Ovary (tissue), 9 donors: ENCODE results near the gene TNFSF13. TPM values are rescaled to one million over a fixed set of nuclear protein-coding genes. Genes with fewer than 3 reads are reported as not detected.

Source experiments
- DNase-seq, 5 donors: peaks; one replicate each; pipeline ENCODE4 v3.0.0-alpha.2; 2019 to 2020
- H3K27ac ChIP-seq, 2 donors: fragments of 200-600 bp; one replicate each; pipeline versions ENCODE4 v1.5.1 to v1.8.0; 2019 to 2022
- H3K27me3 ChIP-seq: fragments of 200-600 bp; one replicate; pipeline ENCODE4 v1.8.0; 2022
- H3K36me3 ChIP-seq: fragments of 200-600 bp; sonication (generic); one replicate; pipeline ENCODE4 v1.5.1; 2019
- H3K4me1 ChIP-seq: one replicate; pipeline ENCODE4 v1.8.1; 2013; ENCODE audit warnings: mild to moderate bottlenecking, moderate library complexity; ENCODE audit not compliant: insufficient read depth
- H3K4me3 ChIP-seq: fragments of 200-600 bp; sonication (generic); one replicate; pipeline ENCODE4 v1.5.1; 2017
- H3K9me3 ChIP-seq, 2 donors: fragments of 200-600 bp in 1 of 2; sonication (generic) in 1 of 2; one replicate each; pipeline versions ENCODE4 v1.5.1 to v1.8.1; 2013 to 2019; ENCODE audit warnings: mild to moderate bottlenecking in 1 of 2, moderate library complexity in 1 of 2
- CTCF ChIP-seq, 3 donors: fragments of 450-650 bp in 2 of 3; fragments of 200-600 bp in 1 of 3; IDR thresholded peaks; one replicate each; pipeline versions ENCODE4 v1.5.1 to v1.8.0; 2016 to 2022; ENCODE audit warnings: antibody characterized with exemption in 3 of 3, mild to moderate bottlenecking in 1 of 3
- EP300 ChIP-seq: sonication (generic); formaldehyde crosslinking; IDR thresholded peaks from one replicate; pipeline ENCODE4 v1.6.1; 2017; ENCODE audit warnings: antibody characterized with exemption
- POLR2A ChIP-seq: fragments of 450-650 bp; IDR thresholded peaks from one replicate; pipeline ENCODE4 v1.6.1; 2017; ENCODE audit warnings: antibody characterized with exemption, mild to moderate bottlenecking, moderate library complexity
- WGBS, 3 donors: extraction: QIAGEN DNeasy Blood & Tissue Kit in 1 of 3; methylation state at CpG; one replicate each; pipeline versions ENCODE4 v1.1.5 to v1.1.7; 2013 to 2017; 5-methylcytosine and 5-hydroxymethylcytosine counted together
- intact Hi-C, 4 donors: fragments of 100-400 bp; cut with DNase I; formaldehyde crosslinking; loops; one replicate each; pipeline versions ENCODE4 v1.11.0 to v1.15.1; 2022 to 2023
- polyA plus RNA-seq, 2 donors: library from polyadenylated mRNA; stranded (reverse); fragments of 200-250 nt in 1 of 2; fragments of 350-450 nt in 1 of 2; fragmentation: Illumina TruSeq in 1 of 2; extraction: RNeasy Lipid Tissue Mini Kit (QIAGEN cat#74804) in 1 of 2; gene quantifications; one replicate each; pipeline ENCODE4 v1.2.3, GENCODE V29; 2013 to 2014
- total RNA-seq, 7 donors: library from RNA; depleted of rRNA in 2 of 7; stranded (reverse); fragments of >200 nt in 2 of 7; fragmentation: NEBNext Ultra II Directional in 3 of 7; extraction: Animal tissue kit (Norgen Biotek cat#: 25700) in 3 of 7; gene quantifications; one replicate each; pipeline versions ENCODE4 v1.1.0 to v1.2.4, GENCODE V29; 2016 to 2023
- donor health status: DM: no; HTN: no; CAD: no; lungs with moderate emphysema.
- donor health status: DM: no; HTN: no; CAD: no.
- donor health status: Bipolar disorder and iron deficiency.
- donor health status: DM: yes; HTN: yes; CAD: no.
- donor health status: DM: no; HTN: no; CAD: no.
- donor health status: DM: yes; HTN: yes; CAD: no.

The TNFSF13 gene
- total and polyA plus RNA-seq, 9 donors = 10.4 to 38.8 (median 21.7) TPM

GRCh38 chr17:7523033-7523432 lies 35.5 kb upstream of the TNFSF13 start:
- Histone ChIP-seq H3K36me3 (no peaks in the 10 kb centered on the region), H3K27ac (no peak overlapping the region), H3K27me3 (no peaks in the 10 kb centered on the region), H3K4me3 (no peak overlapping the region), H3K9me3 (no peaks in the 10 kb centered on the region), H3K4me1 (no peaks in the 10 kb centered on the region)
- 44 to 56% (median 52%) methylated on average over 10 of the region's 10 CpGs for WGBS, 3 donors
- TF ChIP-seq CTCF (IDR thresholded peaks at IDR 0.05) (no peak), EP300 (no peak), POLR2A (no peak)
- peak in 1 of 5 donors; percentile 33 for DNase-seq
- intact Hi-C loops = no loop called here

GRCh38 chr17:7528842-7529241 lies 29.7 kb upstream of the TNFSF13 start:
- no peaks in the 10 kb centered on the region for H3K4me1 ChIP-seq
- peaks cover 0 to 2% of the 10 kb centered on the region in 2 donors for H3K9me3 ChIP-seq
- H3K27me3 ChIP-seq = no peaks in the 10 kb centered on the region
- no peak overlapping the region for H3K27ac ChIP-seq
- no peak for TF ChIP-seq EP300
- no peak for TF ChIP-seq POLR2A
- TF ChIP-seq CTCF (IDR thresholded peaks at IDR 0.05) = no peak
- no peak overlapping the region for H3K4me3 ChIP-seq
- intact Hi-C loops = no loop called here
- DNase-seq = no peak
- no peaks in the 10 kb centered on the region for H3K36me3 ChIP-seq

GRCh38 chr17:7530023-7530900 lies 28.3 kb upstream of the TNFSF13 start:
- H3K9me3 ChIP-seq = peaks cover 0 to 2% of the 10 kb centered on the region in 2 donors
- DNase-seq = no peak
- H3K4me3 ChIP-seq = no peak overlapping the region
- no peaks in the 10 kb centered on the region for H3K4me1 ChIP-seq
- no peaks in the 10 kb centered on the region for H3K27me3 ChIP-seq
- 89 to 94% (median 93%) methylated on average over 6 of the region's 6 CpGs for WGBS, 3 donors
- no peak overlapping the region for H3K27ac ChIP-seq
- TF ChIP-seq POLR2A = no peak
- TF ChIP-seq EP300 = no peak
- TF ChIP-seq CTCF (IDR thresholded peaks at IDR 0.05) = no peak
- intact Hi-C loops = no loop called here
- H3K36me3 ChIP-seq = no peaks in the 10 kb centered on the region

- DNase-seq = no peak
- Histone ChIP-seq H3K27ac (no peak overlapping the region), H3K36me3 (no peaks in the 10 kb centered on the region), H3K4me3 (no peak overlapping the region), H3K4me1 (no peaks in the 10 kb centered on the region), H3K9me3 (no peaks in the 10 kb centered on the region), H3K27me3 (no peaks in the 10 kb centered on the region)
- intact Hi-C loops = no loop called here
- WGBS, 3 donors = 57 to 81% (median 78%) methylated on average over 3 of the region's 3 CpGs
- no peak for TF ChIP-seq POLR2A
- TF ChIP-seq EP300 = no peak
- no peak for TF ChIP-seq CTCF (IDR thresholded peaks at IDR 0.05)
These were observed 20.5 kb upstream of the TNFSF13 start for GRCh38 chr17:7538050-7538449.
